AG10803 (cell line): ENCODE results near the gene FARS2.

ENCODE experiments used
- DNase-seq: peaks from one replicate; pipeline ENCODE4 v3.0.0; 2010; ENCODE audit warnings: low read depth
- H3K4me3 ChIP-seq: 2 replicates; pipeline ENCODE4 v1.5.1; 2011; ENCODE audit warnings: mild to moderate bottlenecking, low read length, control low read depth
- TF ChIP-seq, protein P1 (sequence below): conservative IDR thresholded peaks from 2 replicates; pipeline ENCODE4 v1.5.1; 2011; ENCODE audit warnings: mild to moderate bottlenecking, low read length, control low read depth, inconsistent platforms

FARS2 gene

DNA sequence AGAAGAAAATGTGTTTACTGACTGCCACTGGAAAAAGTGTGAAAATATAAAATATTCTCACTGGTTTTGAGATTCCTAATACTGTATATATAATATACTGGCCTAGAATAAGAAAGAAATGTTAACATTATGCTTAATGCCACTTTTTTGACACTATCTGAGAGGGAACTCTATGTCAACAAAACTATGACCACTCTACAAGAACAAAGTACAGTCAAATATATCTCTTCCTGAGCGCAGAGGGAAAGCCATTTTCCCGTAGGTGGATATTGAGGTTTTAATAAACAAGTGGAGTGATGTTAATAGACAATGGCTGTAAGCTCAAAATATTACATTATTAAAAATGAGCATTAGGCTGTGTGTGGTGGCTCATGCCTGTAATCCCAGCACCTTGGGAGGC is 25.5 kb upstream of the FARS2 start:
- no peak for DNase-seq
- TF ChIP-seq, protein P1, sequence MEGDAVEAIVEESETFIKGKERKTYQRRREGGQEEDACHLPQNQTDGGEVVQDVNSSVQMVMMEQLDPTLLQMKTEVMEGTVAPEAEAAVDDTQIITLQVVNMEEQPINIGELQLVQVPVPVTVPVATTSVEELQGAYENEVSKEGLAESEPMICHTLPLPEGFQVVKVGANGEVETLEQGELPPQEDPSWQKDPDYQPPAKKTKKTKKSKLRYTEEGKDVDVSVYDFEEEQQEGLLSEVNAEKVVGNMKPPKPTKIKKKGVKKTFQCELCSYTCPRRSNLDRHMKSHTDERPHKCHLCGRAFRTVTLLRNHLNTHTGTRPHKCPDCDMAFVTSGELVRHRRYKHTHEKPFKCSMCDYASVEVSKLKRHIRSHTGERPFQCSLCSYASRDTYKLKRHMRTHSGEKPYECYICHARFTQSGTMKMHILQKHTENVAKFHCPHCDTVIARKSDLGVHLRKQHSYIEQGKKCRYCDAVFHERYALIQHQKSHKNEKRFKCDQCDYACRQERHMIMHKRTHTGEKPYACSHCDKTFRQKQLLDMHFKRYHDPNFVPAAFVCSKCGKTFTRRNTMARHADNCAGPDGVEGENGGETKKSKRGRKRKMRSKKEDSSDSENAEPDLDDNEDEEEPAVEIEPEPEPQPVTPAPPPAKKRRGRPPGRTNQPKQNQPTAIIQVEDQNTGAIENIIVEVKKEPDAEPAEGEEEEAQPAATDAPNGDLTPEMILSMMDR = no peak
- no peak overlapping the region for H3K4me3 ChIP-seq

- DNase-seq = no peak
- H3K4me3 ChIP-seq = no peak overlapping the region
- TF ChIP-seq, protein P1 = no peak
Observed at GRCh38 chr6:5237805-5238204, 23.5 kb upstream of the FARS2 start.

GRCh38 chr6:5238336-5238735 is 23.0 kb upstream of the FARS2 start:
- DNase-seq = no peak
- H3K4me3 ChIP-seq = no peak overlapping the region

GRCh38 chr6:5241252-5241651 is 20.1 kb upstream of the FARS2 start:
- no peak overlapping the region for H3K4me3 ChIP-seq
- DNase-seq = no peak
- TF ChIP-seq, protein P1 = no peak

More at GRCh38 chr6:5238336-5238735, 23.0 kb upstream of the FARS2 start:
- TF ChIP-seq, protein P1 = no peak

DNA sequence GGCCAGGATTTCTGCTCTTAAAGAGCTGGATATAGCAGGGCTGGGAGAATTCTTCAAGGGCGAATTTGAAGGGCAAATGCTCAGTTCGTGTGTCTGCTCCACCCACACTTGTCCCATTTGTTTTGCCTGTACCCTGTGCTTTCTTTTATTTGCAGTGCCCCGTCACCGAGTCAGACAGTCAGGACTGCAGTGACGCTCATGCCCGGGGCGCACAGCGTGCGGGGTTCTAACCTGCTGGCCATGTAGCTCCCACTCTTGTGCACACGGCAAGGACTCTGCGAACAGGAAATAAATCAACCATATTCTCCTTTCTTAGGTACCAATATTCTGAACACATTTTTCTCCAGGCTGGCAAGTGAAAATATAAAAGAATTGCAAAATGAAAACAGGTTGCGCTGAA is 18.2 kb upstream of the FARS2 start:
- H3K4me3 ChIP-seq = no peak overlapping the region
- TF ChIP-seq, protein P1 = no peak
- no peak for DNase-seq

DNA sequence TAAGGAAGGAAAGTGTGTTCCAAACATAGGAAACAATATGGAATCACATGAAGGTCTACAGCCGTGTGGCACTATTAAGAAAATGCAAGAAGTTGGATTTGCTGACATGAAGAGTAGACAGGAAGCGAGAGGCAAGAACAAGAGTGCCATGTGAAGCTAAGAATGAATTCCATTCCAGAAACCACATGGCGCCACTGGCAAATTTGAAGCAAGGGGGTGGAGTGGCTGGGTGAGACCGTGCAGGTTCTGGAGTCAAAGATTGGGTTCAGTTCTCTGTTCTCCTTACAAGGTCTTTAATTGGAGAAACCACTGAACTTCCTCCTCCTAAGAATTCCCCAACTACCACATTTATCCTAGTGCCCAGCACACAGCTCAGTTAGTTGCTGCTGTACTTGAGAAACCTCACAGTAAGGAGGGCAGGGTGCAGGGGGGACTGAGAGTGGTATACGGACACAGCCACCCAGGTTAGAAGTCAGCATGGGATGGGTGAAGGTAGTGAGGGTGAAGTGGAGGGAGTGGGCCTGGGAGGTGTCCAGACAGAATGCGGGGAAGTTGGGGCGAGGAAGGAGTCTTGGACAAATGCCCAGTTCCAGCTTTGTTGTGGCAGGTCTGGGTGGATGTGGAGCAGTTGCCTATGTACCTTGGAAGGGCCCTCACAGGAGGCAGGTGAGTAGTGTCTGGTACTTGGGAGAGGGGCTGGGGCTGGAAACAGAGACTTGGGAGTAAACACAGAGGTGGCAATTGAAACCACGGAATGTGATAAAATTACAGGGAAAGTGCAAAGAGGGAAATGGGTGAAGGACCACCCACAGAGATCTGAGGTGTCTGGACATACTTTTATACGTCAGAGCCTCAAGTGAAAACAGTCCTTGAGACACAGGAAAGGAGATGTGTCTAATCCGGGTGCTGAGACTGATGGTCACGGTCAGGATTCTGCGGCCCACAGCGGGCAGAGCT is 14.9 kb upstream of the FARS2 start:
- TF ChIP-seq, protein P1 = no peak
- DNase-seq = no peak
- no peak overlapping the region for H3K4me3 ChIP-seq

GRCh38 chr6:5247201-5247600 is 14.1 kb upstream of the FARS2 start:
- no peak for DNase-seq
- H3K4me3 ChIP-seq = no peak overlapping the region

More at GRCh38 chr6:5247201-5247600, 14.1 kb upstream of the FARS2 start:
- TF ChIP-seq, protein P1 = no peak
